ENCODE results near the gene ERBB4.

ERBB4 gene

GRCh38 chr2:212540341-212540740, 1.7 kb upstream of the ERBB4 start:
- no peaks in the 10 kb centered on the region for H3K9me2 ChIP-seq (replicated peaks; ENCODE audit: low read depth, low read length)
- no peaks in the 10 kb centered on the region for H3K36me3 ChIP-seq (ENCODE audit: insufficient read depth, low read length)
- no peak overlapping the region for H3K4me2 ChIP-seq (ENCODE audit: low read depth, low read length, poor library complexity, severe bottlenecking)
- H3K4me1 ChIP-seq (ENCODE audit: insufficient read depth, low read length, poor library complexity, severe bottlenecking), result peaks cover 10% of the 10 kb centered on the region
- TF ChIP-seq EZH2phosphoT487 (IDR thresholded peaks at IDR 0.05; ENCODE audit: borderline replicate concordance), result no peak
- no peak for TF ChIP-seq CTCF (conservative IDR thresholded peaks at IDR 0.05; ENCODE audit: low read length)
- H4K20me1 ChIP-seq (ENCODE audit: insufficient read depth, low read length, poor library complexity, severe bottlenecking), result no peaks in the 10 kb centered on the region
- H3K27me3 ChIP-seq (ENCODE audit: insufficient read depth, low read length, poor library complexity, severe bottlenecking), result no peaks in the 10 kb centered on the region
- H3F3A ChIP-seq (ENCODE audit: low read depth), result no peaks in the 10 kb centered on the region
- no peak overlapping the region for H3K9ac ChIP-seq (ENCODE audit: low read depth, low read length, poor library complexity, severe bottlenecking)
- no peaks in the 10 kb centered on the region for H3K9me3 ChIP-seq (ENCODE audit: insufficient read depth, low read depth, low read length)
- H3K4me3 ChIP-seq (ENCODE audit: low read length, poor library complexity, severe bottlenecking), result no peak overlapping the region
- no peaks in the 10 kb centered on the region for H3K79me2 ChIP-seq (ENCODE audit: insufficient read depth, low read length)
- H2AFZ ChIP-seq (ENCODE audit: low read length), result no peak overlapping the region

GRCh38 chr2:212539072-212539880, 674 bp upstream of the ERBB4 start:
- H3K4me1 ChIP-seq (ENCODE audit: insufficient read depth, low read length, poor library complexity, severe bottlenecking), result peaks cover 5% of the 10 kb centered on the region
- H3K9me3 ChIP-seq (ENCODE audit: insufficient read depth, low read depth, low read length), result no peaks in the 10 kb centered on the region
- TF ChIP-seq CTCF (conservative IDR thresholded peaks at IDR 0.05; ENCODE audit: low read length) (no peak), EZH2phosphoT487 (IDR thresholded peaks at IDR 0.05; ENCODE audit: borderline replicate concordance) (no peak)
- H3K79me2 ChIP-seq (ENCODE audit: insufficient read depth, low read length), result no peaks in the 10 kb centered on the region
- no peak overlapping the region for H3K4me3 ChIP-seq (ENCODE audit: low read length, poor library complexity, severe bottlenecking)
- no peaks in the 10 kb centered on the region for H3F3A ChIP-seq (ENCODE audit: low read depth)
- H3K36me3 ChIP-seq (ENCODE audit: insufficient read depth, low read length), result no peaks in the 10 kb centered on the region
- no peaks in the 10 kb centered on the region for H3K27me3 ChIP-seq (ENCODE audit: insufficient read depth, low read length, poor library complexity, severe bottlenecking)
- H3K4me2 ChIP-seq (ENCODE audit: low read depth, low read length, poor library complexity, severe bottlenecking), result no peak overlapping the region
- H2AFZ ChIP-seq (ENCODE audit: low read length), result no peak overlapping the region
- H3K9ac ChIP-seq (ENCODE audit: low read depth, low read length, poor library complexity, severe bottlenecking), result no peak overlapping the region
- H3K9me2 ChIP-seq (replicated peaks; ENCODE audit: low read depth, low read length), result no peaks in the 10 kb centered on the region
- H4K20me1 ChIP-seq (ENCODE audit: insufficient read depth, low read length, poor library complexity, severe bottlenecking), result no peaks in the 10 kb centered on the region

GRCh38 chr2:212537726-212538304, 787 bp downstream of the ERBB4 start:
- H3K4me3 ChIP-seq (ENCODE audit: low read length, poor library complexity, severe bottlenecking), result no peak overlapping the region
- no peaks in the 10 kb centered on the region for H3K9me2 ChIP-seq (replicated peaks; ENCODE audit: low read depth, low read length)
- no peaks in the 10 kb centered on the region for H4K20me1 ChIP-seq (ENCODE audit: insufficient read depth, low read length, poor library complexity, severe bottlenecking)
- no peak for TF ChIP-seq EZH2phosphoT487 (IDR thresholded peaks at IDR 0.05; ENCODE audit: borderline replicate concordance)
- no peak for TF ChIP-seq CTCF (conservative IDR thresholded peaks at IDR 0.05; ENCODE audit: low read length)
- no peaks in the 10 kb centered on the region for H3K27me3 ChIP-seq (ENCODE audit: insufficient read depth, low read length, poor library complexity, severe bottlenecking)
- no peaks in the 10 kb centered on the region for H3K36me3 ChIP-seq (ENCODE audit: insufficient read depth, low read length)
- H3F3A ChIP-seq (ENCODE audit: low read depth), result no peaks in the 10 kb centered on the region
- H3K9me3 ChIP-seq (ENCODE audit: insufficient read depth, low read depth, low read length), result no peaks in the 10 kb centered on the region
- peaks cover 14% of the 10 kb centered on the region for H3K4me1 ChIP-seq (ENCODE audit: insufficient read depth, low read length, poor library complexity, severe bottlenecking)
- no peak overlapping the region for H3K4me2 ChIP-seq (ENCODE audit: low read depth, low read length, poor library complexity, severe bottlenecking)
- H2AFZ ChIP-seq (ENCODE audit: low read length), result no peak overlapping the region
- no peaks in the 10 kb centered on the region for H3K79me2 ChIP-seq (ENCODE audit: insufficient read depth, low read length)
- no peak overlapping the region for H3K9ac ChIP-seq (ENCODE audit: low read depth, low read length, poor library complexity, severe bottlenecking)
